SK-N-SH (cell line): Measurements from ENCODE around the gene KIAA0513. TPM values are rescaled to one million over a fixed set of nuclear protein-coding genes. Genes with fewer than 3 reads are reported as not detected.

Experiments used
- CTCF ChIA-PET: fragments of 300-600, 350-600 bp; formaldehyde crosslinking; extraction: SDS; loops from one replicate; lab custom pipeline; 2021; lab: Yijun Ruan, JAX
- POLR2A ChIA-PET: fragments of 350-600 bp; sonication (Branson Sonifier 250); formaldehyde crosslinking; extraction: SDS; loops from one replicate; lab custom pipeline; 2020; ENCODE audit warnings: antibody characterized with exemption, inconsistent platforms; lab: Yijun Ruan, JAX
- DNase-seq: peaks from one replicate; pipeline ENCODE4 v3.0.0; 2012
- H2AFZ ChIP-seq: fragments of 200-600 bp; sonication (generic); 2 replicates; pipeline ENCODE4 v1.8.1; 2016; ENCODE audit warnings: antibody characterized with exemption, mild to moderate bottlenecking, low read depth
- H3F3A ChIP-seq: fragments of 200-600 bp; sonication (generic); replicated peaks from 2 replicates; pipeline ENCODE3; 2016; ENCODE audit warnings: antibody characterized with exemption, mild to moderate bottlenecking; ENCODE audit not compliant: insufficient read depth
- H3K27ac ChIP-seq, 2 experiments: fragments of 200-500 bp in 1 of 2; fragments of 200-600 bp in 1 of 2; sonication (Bioruptor generic) in 1 of 2; sonication (generic), shearing (Covaris generic) in 1 of 2; 2 replicates each; pipeline versions ENCODE4 v1.5.1 to v1.6.1; 2014 to 2016; ENCODE audit warnings: low read depth in 2 of 2, inconsistent platforms in 1 of 2, low read length in 1 of 2, mild to moderate bottlenecking in 1 of 2, mixed read lengths in 1 of 2
- H3K27me3 ChIP-seq: fragments of 200-600 bp; sonication (generic), shearing (Covaris generic); 2 replicates; pipeline ENCODE4 v1.6.1; 2016; ENCODE audit warnings: mixed run types; ENCODE audit not compliant: insufficient read depth
- H3K36me3 ChIP-seq, 2 experiments: fragments of 200-500 bp in 1 of 2; fragments of 200-600 bp in 1 of 2; sonication (Bioruptor generic) in 1 of 2; sonication (generic) in 1 of 2; replicated peaks in 1 of 2; 2 replicates each; pipeline versions ENCODE3 to v1.5.1; 2014 to 2016; ENCODE audit warnings: low read length in 1 of 2, mild to moderate bottlenecking in 1 of 2; ENCODE audit not compliant: insufficient read depth in 2 of 2, control insufficient read depth in 1 of 2
- H3K4me1 ChIP-seq, 2 experiments: fragments of 200-500 bp in 1 of 2; fragments of 200-600 bp in 1 of 2; sonication (Bioruptor generic) in 1 of 2; sonication (generic), shearing (Covaris generic) in 1 of 2; 2 replicates each; pipeline versions ENCODE4 v1.5.1 to v1.6.1; 2014 to 2016; ENCODE audit warnings: low read depth in 1 of 2, low read length in 1 of 2, mixed run types in 1 of 2; ENCODE audit not compliant: insufficient read depth in 2 of 2, control insufficient read depth in 1 of 2
- H3K4me2 ChIP-seq: fragments of 200-600 bp; sonication (generic), shearing (Covaris generic); 2 replicates; pipeline ENCODE4 v1.6.1; 2017; ENCODE audit warnings: mixed run types
- H3K4me3 ChIP-seq, 2 experiments: fragments of 200-500 bp in 1 of 2; fragments of 200-600 bp in 1 of 2; sonication (Bioruptor generic) in 1 of 2; sonication (generic), shearing (Covaris generic) in 1 of 2; 2 replicates each; pipeline versions ENCODE4 v1.5.1 to v1.8.1; 2014 to 2016; ENCODE audit warnings: low read depth in 2 of 2, inconsistent platforms in 1 of 2, low read length in 1 of 2, mild to moderate bottlenecking in 1 of 2, mixed read lengths in 1 of 2, moderate library complexity in 1 of 2
- H3K79me2 ChIP-seq: fragments of 200-600 bp; sonication (generic); 2 replicates; pipeline ENCODE4 v1.8.1; 2017; ENCODE audit warnings: mild to moderate bottlenecking; ENCODE audit not compliant: insufficient read depth
- H3K9ac ChIP-seq: fragments of 200-600 bp; sonication (generic); 2 replicates; pipeline ENCODE4 v1.6.1; 2017; ENCODE audit warnings: mixed run types
- H3K9me2 ChIP-seq: fragments of 200-600 bp; sonication (generic); 2 replicates; pipeline ENCODE4 v1.6.1; 2017; ENCODE audit warnings: mixed run types
- H3K9me3 ChIP-seq: fragments of 200-600 bp; sonication (generic); 2 replicates; pipeline ENCODE4 v1.6.1; 2017; ENCODE audit warnings: mixed run types, mild to moderate bottlenecking, moderate library complexity
- H4K20me1 ChIP-seq: fragments of 200-600 bp; sonication (generic); 2 replicates; pipeline ENCODE4 v1.6.1; 2017; ENCODE audit warnings: mild to moderate bottlenecking, mixed run types; ENCODE audit not compliant: insufficient read depth
- ELF1 ChIP-seq: IDR thresholded peaks from 2 replicates; pipeline ENCODE4 v1.4.0; 2012
- GABPA ChIP-seq: IDR thresholded peaks from 2 replicates; pipeline ENCODE4 v1.4.0; 2012; ENCODE audit warnings: low read depth, mild to moderate bottlenecking
- JUND ChIP-seq: IDR thresholded peaks from 2 replicates; pipeline ENCODE4 v1.4.0; 2012
- NRF1 ChIP-seq: IDR thresholded peaks from 2 replicates; pipeline ENCODE4 v1.6.1; 2012; ENCODE audit warnings: low read depth, mild to moderate bottlenecking, low read length
- RFX5 ChIP-seq: IDR thresholded peaks from 2 replicates; pipeline ENCODE4 v1.6.1; 2012; ENCODE audit warnings: mild to moderate bottlenecking, improper control_type of control experiment, low read length
- TEAD4 ChIP-seq: IDR thresholded peaks from 2 replicates; pipeline ENCODE4 v1.4.0; 2012; ENCODE audit warnings: mild to moderate bottlenecking, borderline replicate concordance; ENCODE audit not compliant: insufficient read depth
- USF2 ChIP-seq: fragments of 150-350 bp; IDR thresholded peaks from 2 replicates; pipeline ENCODE4 v1.6.1; 2017; ENCODE audit warnings: antibody characterized with exemption, low read length, low read depth, borderline replicate concordance
- WGBS: methylation state at CpG from one replicate; pipeline ENCODE4 v1.1.6; 2017; ENCODE audit warnings: low lambda C conversion rate; 5-methylcytosine and 5-hydroxymethylcytosine counted together
- polyA plus RNA-seq, 3 experiments: library from polyadenylated mRNA; depleted of rRNA; stranded (reverse); fragments of >200 nt; gene quantifications; 2 replicates each; pipeline ENCODE4 v1.2.3, GENCODE V29; 2012

KIAA0513 gene
- polyA plus RNA-seq, 1 of the 3 experiments (the other 2 are of a cell fraction), result 6.5 TPM

GRCh38 chr16:85136213-85136701 is 108.7 kb downstream of the KIAA0513 start:
- H3K9me3 ChIP-seq, result no peaks in the 10 kb centered on the region
- H3K9ac ChIP-seq, result no peak overlapping the region
- H3K79me2 ChIP-seq, result no peaks in the 10 kb centered on the region
- WGBS, result 79% methylated on average over 8 of the region's 12 CpGs
- H3K36me3 ChIP-seq, result no peaks in the 10 kb centered on the region
- ChIA-PET POLR2A (interaction anchor here (0.5 to 0.8 kb wide), 2 partner anchors 121 to 416 kb away, joined by 3 to 4 read pairs; no protein-coding TSS in a partner anchor), CTCF (interaction anchor here (1.2 to 2.7 kb wide), 6 partner anchors 10 to 116 kb away, joined by 3 to 14 read pairs (median 6); no protein-coding TSS in a partner anchor)
- H3F3A ChIP-seq, result no peaks in the 10 kb centered on the region
- peaks cover 0 to 25% of the 10 kb centered on the region in 2 experiments; a peak in 3 of 4 replicates for H3K4me1 ChIP-seq
- DNase-seq, result no peak
- no peak overlapping the region; a peak in 1 of 4 replicates for H3K27ac ChIP-seq
- H3K4me2 ChIP-seq, result peak overlapping the region; percentile 59; the same call in 1 of the 2 replicates
- no peak overlapping the region for H3K4me3 ChIP-seq
- no peaks in the 10 kb centered on the region for H3K9me2 ChIP-seq
- H3K27me3 ChIP-seq, result no peaks in the 10 kb centered on the region
- no peak for TF ChIP-seq USF2
- TF ChIP-seq GABPA, result 0 out of 2 replicates have a peak, but pooled peaks have one; percentile 27
- TF ChIP-seq ELF1, result no peak
- TF ChIP-seq JUND, result no peak
- no peak for TF ChIP-seq TEAD4
- no peak overlapping the region for H2AFZ ChIP-seq
- no peaks in the 10 kb centered on the region for H4K20me1 ChIP-seq

GRCh38 chr16:85136702-85137322 is 109.2 kb downstream of the KIAA0513 start:
- 95% methylated on average over 14 of the region's 17 CpGs for WGBS
- Histone ChIP-seq H3K36me3 (no peaks in the 10 kb centered on the region), H4K20me1 (no peaks in the 10 kb centered on the region), H3K9me3 (no peaks in the 10 kb centered on the region), H3K4me2 (peak overlapping the region; percentile 59), H3K27ac (peak overlapping the region in 1 of 2 experiments; percentile 86; a peak in 2 of 4 replicates), H3K4me1 (peaks cover 0 to 25% of the 10 kb centered on the region in 2 experiments; a peak in 3 of 4 replicates), H2AFZ (peak overlapping the region; percentile 90; the same call in 1 of the 2 replicates), H3K4me3 (peak overlapping the region; percentile 29 to 45), H3F3A (no peaks in the 10 kb centered on the region), H3K79me2 (no peaks in the 10 kb centered on the region), H3K9ac (0 out of 2 replicates have a peak overlapping the region, but pooled peaks have one; percentile 15), H3K27me3 (no peaks in the 10 kb centered on the region), H3K9me2 (no peaks in the 10 kb centered on the region)
- TF ChIP-seq RFX5 (peak; percentile 93), NRF1 (no peak)
- ChIA-PET POLR2A (interaction anchor here (0.8 to 0.9 kb wide), 2 partner anchors 33 to 120 kb away, joined by 3 read pairs; no protein-coding TSS in a partner anchor), CTCF (interaction anchor here (1.2 to 3.2 kb wide), 7 partner anchors 11 to 116 kb away, joined by 3 to 14 read pairs (median 7); no protein-coding TSS in a partner anchor)
- DNase-seq, result peak; percentile 74
